ENCODE results near the gene NFU1.

DNA sequence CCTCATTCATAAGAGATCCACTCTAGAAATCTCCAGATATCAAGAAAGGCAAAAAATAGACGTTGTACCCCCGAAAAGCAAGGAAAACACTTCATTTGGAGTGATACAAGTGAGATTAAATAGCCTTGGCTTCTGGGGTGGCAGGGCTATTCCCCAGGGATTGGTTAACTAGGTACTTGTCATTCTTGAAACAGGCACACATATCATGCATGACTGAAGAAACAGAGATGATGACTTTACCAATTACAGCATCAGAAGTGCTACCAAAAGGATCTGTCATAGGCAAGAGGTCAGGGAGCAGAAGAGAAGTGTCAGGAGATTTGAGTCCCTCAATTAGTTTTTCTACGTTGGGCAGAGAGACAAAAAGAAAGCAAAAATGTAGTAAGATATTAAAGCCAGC is 45.2 kb upstream of the NFU1 start:
- TF ChIP-seq EZH2 (IDR thresholded peaks at IDR 0.05) (no peak), POLR2AphosphoS5 (IDR thresholded peaks at IDR 0.05; ENCODE audit: borderline replicate concordance, low read depth, low read length) (no peak), FOXP2 (optimal IDR thresholded peaks at IDR 0.05; ENCODE audit: control extremely low read depth, extremely low read length, insufficient read depth) (no peak)
